HG02840 (cell line): Measurements from ENCODE around the gene NHLRC3.
"Not testable (repeated sequence)": the region's sequence is repeated elsewhere in the genome, so short reads cannot be mapped to it uniquely, and the experiment has no call there.

Source experiments
- ATAC-seq: cut with Tn5 transposase; IDR thresholded peaks from one replicate; pipeline ENCODE4 v1.9.1; 2021; ENCODE audit warnings: mild to moderate bottlenecking, moderate library complexity, moderate number of reproducible peaks; ENCODE audit not compliant: unreplicated experiment, low FRiP score

The NHLRC3 gene

GRCh38 chr13:39040206-39040605 lies 1.9 kb downstream of the NHLRC3 start:
- ATAC-seq: no peak

GRCh38 chr13:39044536-39044935 lies 6.3 kb downstream of the NHLRC3 start:
- ATAC-seq: peak; percentile 82

GRCh38 chr13:39047560-39047959 lies 9.3 kb downstream of the NHLRC3 start:
- ATAC-seq: no peak

- ATAC-seq: no peak
Measured at GRCh38 chr13:39048806-39049205, 10.6 kb downstream of the NHLRC3 start.

- ATAC-seq: no peak
Measured at GRCh38 chr13:39049274-39049673, 11.0 kb downstream of the NHLRC3 start.

- no peak for ATAC-seq
Measured at GRCh38 chr13:39051157-39051556, 12.9 kb downstream of the NHLRC3 start.

GRCh38 chr13:39052944-39053343 lies 14.7 kb downstream of the NHLRC3 start:
- ATAC-seq: no peak

- ATAC-seq: no peak
Measured at GRCh38 chr13:39054112-39054511, 15.9 kb downstream of the NHLRC3 start.

GRCh38 chr13:39056018-39056417 lies 17.8 kb downstream of the NHLRC3 start:
- no peak for ATAC-seq

- ATAC-seq: no peak
Measured at GRCh38 chr13:39058040-39058439, 19.8 kb downstream of the NHLRC3 start.

GRCh38 chr13:39062004-39062403 lies 23.7 kb downstream of the NHLRC3 start:
- no peak for ATAC-seq

- ATAC-seq: no peak
Measured at GRCh38 chr13:39072842-39073241, 34.6 kb downstream of the NHLRC3 start.

- no peak for ATAC-seq
Measured at GRCh38 chr13:39073983-39074382, 35.7 kb downstream of the NHLRC3 start.

- ATAC-seq: not testable (repeated sequence)
Measured at GRCh38 chr13:39086251-39086945, 48.1 kb downstream of the NHLRC3 start.

GRCh38 chr13:39091586-39091985 lies 53.3 kb downstream of the NHLRC3 start:
- ATAC-seq: no peak

- ATAC-seq: no peak
Measured at GRCh38 chr13:39095500-39095899, 57.2 kb downstream of the NHLRC3 start.

- ATAC-seq: no peak
Measured at GRCh38 chr13:39099231-39099630, 61.0 kb downstream of the NHLRC3 start.
